H1 (cell line): ENCODE measurements around the gene MRTFA. TPM values are rescaled to one million over a fixed set of nuclear protein-coding genes. Genes with fewer than 3 reads are reported as not detected.
"Not testable (repeated sequence)": the region's sequence is repeated elsewhere in the genome, so short reads cannot be mapped to it uniquely, and the experiment has no call there.

ENCODE experiments used
- CTCF ChIA-PET: fragments of 300-600 bp; sonication (Branson Sonifier 250); formaldehyde crosslinking; loops from one replicate; lab custom pipeline; 2021; ENCODE audit not compliant: partially characterized antibody; lab: Charles Lee
- POLR2A ChIA-PET: fragments of 300-600 bp; sonication (Branson Sonifier 250); formaldehyde crosslinking; loops from one replicate; lab custom pipeline; 2021; ENCODE audit warnings: inconsistent platforms; ENCODE audit not compliant: partially characterized antibody; lab: Charles Lee
- DNase-seq, 2 experiments: peaks; one replicate each; pipeline versions ENCODE4 v3.0.0 to v3.0.0-alpha.2; 2010 to 2022; ENCODE audit warnings: low spot score in 2 of 2, low read depth in 1 of 2, mixed read lengths in 1 of 2
- FAIRE-seq: peaks from 2 replicates; lab custom pipeline; 2011; peaks lifted over from hg19 to GRCh38; lab: Jason Lieb, UNC
- H2AFZ ChIP-seq: 2 replicates; pipeline ENCODE4 v1.8.1; 2012; ENCODE audit warnings: low read length, inconsistent platforms
- H2AK5ac ChIP-seq: 2 replicates; pipeline ENCODE4 v1.6.1; 2013; ENCODE audit warnings: low read depth, low read length
- H2BK120ac ChIP-seq: replicated peaks from 2 replicates; pipeline ENCODE3; 2013; ENCODE audit warnings: low read depth, low read length, inconsistent platforms
- H2BK12ac ChIP-seq: 2 replicates; pipeline ENCODE4 v1.6.1; 2013; ENCODE audit warnings: low read depth, low read length
- H2BK15ac ChIP-seq: 2 replicates; pipeline ENCODE4 v1.6.1; 2013; ENCODE audit warnings: low read length
- H2BK20ac ChIP-seq: 2 replicates; pipeline ENCODE4 v1.6.1; 2013; ENCODE audit warnings: low read length
- H2BK5ac ChIP-seq: 2 replicates; pipeline ENCODE4 v1.6.1; 2013; ENCODE audit warnings: low read depth, low read length
- H3K14ac ChIP-seq: 2 replicates; pipeline ENCODE4 v1.6.1; 2013; ENCODE audit warnings: inconsistent platforms; ENCODE audit not compliant: insufficient read length
- H3K18ac ChIP-seq: 2 replicates; pipeline ENCODE4 v1.6.1; 2013; ENCODE audit warnings: low read length; ENCODE audit errors: extremely low read depth
- H3K23ac ChIP-seq: 2 replicates; pipeline ENCODE4 v1.6.1; 2013; ENCODE audit warnings: inconsistent platforms; ENCODE audit not compliant: insufficient read length
- H3K23me2 ChIP-seq: 2 replicates; pipeline ENCODE4 v1.6.1; 2013; ENCODE audit warnings: low read depth, low read length
- H3K27ac ChIP-seq: 2 replicates; pipeline ENCODE4 v1.6.1; 2011; ENCODE audit warnings: low read depth, low read length, inconsistent platforms
- H3K27me3 ChIP-seq, 4 experiments: replicated peaks in 1 of 4; 1 replicate in 1 of 4; 2 replicates in 3 of 4; pipeline versions ENCODE4 v1.6.1 to v1.8.1; 2011 to 2013; ENCODE audit warnings: low read length in 3 of 4, mild to moderate bottlenecking in 3 of 4, inconsistent platforms in 2 of 4, mixed read lengths in 2 of 4, moderate library complexity in 1 of 4; ENCODE audit not compliant: control insufficient read depth in 3 of 4, insufficient read depth in 3 of 4; ENCODE audit errors: extremely low read depth in 1 of 4
- H3K36me3 ChIP-seq, 4 experiments: 2 replicates each; pipeline versions ENCODE4 v1.6.1 to v1.8.1; 2011 to 2013; ENCODE audit warnings: mild to moderate bottlenecking in 4 of 4, low read length in 3 of 4, moderate library complexity in 2 of 4, control low read depth in 1 of 4, inconsistent platforms in 1 of 4; ENCODE audit not compliant: insufficient read depth in 4 of 4, control insufficient read depth in 2 of 4
- H3K4ac ChIP-seq: replicated peaks from 2 replicates; pipeline ENCODE3; 2013; ENCODE audit warnings: low read length, low read depth, mixed read lengths, inconsistent platforms; ENCODE audit not compliant: insufficient read length
- H3K4me1 ChIP-seq, 4 experiments: replicated peaks in 1 of 4; 1 replicate in 1 of 4; 2 replicates in 3 of 4; pipeline versions ENCODE4 v1.6.1 to v1.8.1; 2011 to 2013; ENCODE audit warnings: low read length in 3 of 4, inconsistent platforms in 2 of 4, mixed read lengths in 1 of 4; ENCODE audit not compliant: insufficient read depth in 4 of 4, control insufficient read depth in 3 of 4
- H3K4me2 ChIP-seq, 2 experiments: 2 replicates each; pipeline versions ENCODE4 v1.6.1 to v1.8.1; 2011 to 2013; ENCODE audit warnings: low read depth in 2 of 2, low read length in 2 of 2, control low read depth in 1 of 2, inconsistent platforms in 1 of 2, mild to moderate bottlenecking in 1 of 2; ENCODE audit not compliant: insufficient read depth in 1 of 2
- H3K4me3 ChIP-seq, 4 experiments: fragments of 200-600, 300-600 bp in 1 of 4; sonication (generic), shearing (Covaris generic), sonication (Bioruptor Twin) in 1 of 4; 2 replicates each; pipeline versions ENCODE4 v1.5.1 to v1.8.1; 2011 to 2016; ENCODE audit warnings: low read length in 4 of 4, low read depth in 3 of 4, control low read depth in 2 of 4, inconsistent platforms in 2 of 4, mild to moderate bottlenecking in 2 of 4, mixed read lengths in 1 of 4, moderate library complexity in 1 of 4; ENCODE audit not compliant: insufficient read depth in 2 of 4; ENCODE audit errors: extremely low read depth in 1 of 4
- H3K56ac ChIP-seq: replicated peaks from 2 replicates; pipeline ENCODE3; 2013; ENCODE audit warnings: low read depth, mild to moderate bottlenecking, mixed read lengths, low read length, inconsistent platforms; ENCODE audit not compliant: insufficient read length
- H3K79me1 ChIP-seq: 2 replicates; pipeline ENCODE4 v1.6.1; 2013; ENCODE audit warnings: low read depth, low read length, control low read depth
- H3K79me2 ChIP-seq, 2 experiments: 2 replicates each; pipeline versions ENCODE4 v1.6.1 to v1.8.1; 2012 to 2013; ENCODE audit warnings: low read length in 2 of 2, mild to moderate bottlenecking in 2 of 2, inconsistent platforms in 1 of 2; ENCODE audit not compliant: insufficient read depth in 2 of 2, control insufficient read depth in 1 of 2
- H3K9ac ChIP-seq, 4 experiments: replicated peaks in 1 of 4; 1 replicate in 1 of 4; 2 replicates in 3 of 4; pipeline versions ENCODE4 v1.6.1 to v1.8.1; 2011 to 2013; ENCODE audit warnings: low read depth in 3 of 4, low read length in 3 of 4, control low read depth in 2 of 4, mild to moderate bottlenecking in 2 of 4, moderate library complexity in 2 of 4, inconsistent platforms in 1 of 4; ENCODE audit errors: extremely low read depth in 1 of 4
- H3K9me3 ChIP-seq, 2 experiments: 2 replicates each; pipeline versions ENCODE4 v1.6.1 to v1.8.1; 2012 to 2013; ENCODE audit warnings: mild to moderate bottlenecking in 2 of 2, moderate library complexity in 2 of 2, control low read depth in 1 of 2, inconsistent platforms in 1 of 2, low read depth in 1 of 2, low read length in 1 of 2, mixed read lengths in 1 of 2; ENCODE audit not compliant: insufficient read depth in 2 of 2
- H4K20me1 ChIP-seq, 2 experiments: replicated peaks in 1 of 2; 2 replicates each; pipeline versions ENCODE3 to v1.8.1; 2011 to 2013; ENCODE audit warnings: inconsistent platforms in 2 of 2, low read length in 2 of 2, mild to moderate bottlenecking in 1 of 2; ENCODE audit not compliant: insufficient read depth in 2 of 2, control insufficient read depth in 1 of 2
- H4K5ac ChIP-seq: 2 replicates; pipeline ENCODE4 v1.6.1; 2013; ENCODE audit warnings: low read length, low read depth, mixed read lengths, inconsistent platforms; ENCODE audit not compliant: insufficient read length
- H4K8ac ChIP-seq: 2 replicates; pipeline ENCODE4 v1.8.0; 2013; ENCODE audit warnings: mild to moderate bottlenecking, moderate library complexity, low read length, inconsistent platforms; ENCODE audit not compliant: insufficient read depth; ENCODE audit errors: extremely low read depth
- H4K91ac ChIP-seq: replicated peaks from 2 replicates; pipeline ENCODE3; 2013; ENCODE audit warnings: low read length, mixed read lengths, inconsistent platforms; ENCODE audit not compliant: insufficient read length
- WGBS, 2 experiments: shearing (Covaris generic) in 1 of 2; methylation state at CpG; one replicate each; pipeline versions ENCODE4 v1.1.6 to v1.1.7; 2013 to 2015; ENCODE audit warnings: low lambda C conversion rate in 2 of 2, mixed read lengths in 2 of 2, inconsistent platforms in 1 of 2, low coverage in 1 of 2, missing lambda C conversion rate in 1 of 2; ENCODE audit not compliant: insufficient replicate concordance in 2 of 2, insufficient coverage in 1 of 2, insufficient read length in 1 of 2; ENCODE audit errors: extremely low coverage in 1 of 2, missing lambda C conversion rate in 1 of 2; 5-methylcytosine and 5-hydroxymethylcytosine counted together
- polyA plus RNA-seq, 7 experiments: library from polyadenylated mRNA; depleted of rRNA in 3 of 7; stranded (reverse) in 5 of 7; unstranded in 2 of 7; fragments of >200 nt in 5 of 7; fragments of 200-250 nt in 2 of 7; gene quantifications; 1 replicate in 5 of 7; 2 replicates in 1 of 7; 4 replicates in 1 of 7; pipeline versions ENCODE4 v1.2.1 to v1.2.3, GENCODE V29; 2011 to 2013; ENCODE audit warnings: missing spikeins in 2 of 7, mixed read lengths in 2 of 7
- total RNA-seq: library from RNA; stranded (reverse); fragmentation: NEBNext Ultra II Directional; extraction: Animal tissue kit (Norgen Biotek cat#: 25700); gene quantifications from 2 replicates; pipeline ENCODE4 v1.2.1, GENCODE V29; 2021

The MRTFA gene
- total and polyA plus RNA-seq, 2 of the 8 experiments (the other 6 are each of a cell fraction or from before 2014, with no cell fraction given): 5.4 to 37.9 TPM

DNA sequence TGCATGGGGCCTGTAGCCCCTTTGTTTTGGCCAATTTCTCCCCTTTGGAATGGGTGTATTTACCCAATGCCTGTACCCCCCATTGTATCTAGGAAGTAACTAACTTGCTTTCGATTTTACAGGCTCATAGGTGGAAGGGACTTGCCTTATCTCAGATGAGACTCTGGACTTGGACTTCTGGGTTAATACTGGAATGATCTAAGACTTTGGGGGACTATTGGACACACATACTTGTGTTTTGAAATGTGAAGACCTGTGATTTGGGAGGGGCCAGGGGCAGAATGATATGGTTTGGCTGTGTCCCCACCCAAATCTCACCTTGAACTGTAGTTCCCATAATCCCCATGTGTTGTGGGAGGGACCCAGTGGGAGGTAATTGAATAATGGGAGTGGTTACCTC lies 82.5 kb downstream of the MRTFA start:
- WGBS, 2 experiments: 90% methylated on average over 1 of the region's 1 CpG; no CpG with 5 or more reads in 1 of the 2 experiments
- H3K79me2 ChIP-seq: peaks cover 0 to 17% of the 10 kb centered on the region in 2 experiments; a peak in 1 of 4 replicates
- not testable (repeated sequence) for H4K5ac ChIP-seq

More for the DNA sequence above, 82.5 kb downstream of the MRTFA start:
- H2BK12ac ChIP-seq, H3K18ac ChIP-seq, H3K9me3 ChIP-seq, H3K23me2 ChIP-seq, DNase-seq, H3K14ac ChIP-seq, H3K27ac ChIP-seq, H3K9ac ChIP-seq, H4K91ac ChIP-seq, H3K56ac ChIP-seq, FAIRE-seq, H3K4me3 ChIP-seq, H4K20me1 ChIP-seq, H3K27me3 ChIP-seq, H2BK20ac ChIP-seq, H2BK15ac ChIP-seq, H2AFZ ChIP-seq, H3K23ac ChIP-seq, POLR2A ChIA-PET, H3K4me2 ChIP-seq, H4K8ac ChIP-seq, H3K4ac ChIP-seq, H2BK120ac ChIP-seq, H2BK5ac ChIP-seq, H2AK5ac ChIP-seq, H3K79me1 ChIP-seq, H3K36me3 ChIP-seq: not testable (repeated sequence)
- CTCF ChIA-PET: interaction anchor here (0.9 to 1.0 kb wide), 4 partner anchors 11 to 92 kb away, joined by 3 to 4 read pairs (median 3); no protein-coding TSS in a partner anchor
- H3K4me1 ChIP-seq: peaks cover 3 to 12% (median 10%) of the 10 kb centered on the region in 4 experiments
